Measurements from ENCODE around the gene NIPA2. TPM values are rescaled to one million over a fixed set of nuclear protein-coding genes. Genes with fewer than 3 reads are reported as not detected.

The NIPA2 gene
- total and polyA plus RNA-seq, 2 donors (not counting 1 experiment from before 2014, with no cell fraction given), result 47.7 to 64.7 TPM

GRCh38 chr15:22868928-22869327 lies 30.5 kb downstream of the NIPA2 start:
- Histone ChIP-seq H3K79me2 (ENCODE audit: control insufficient read depth, insufficient read depth, low read length) (no peaks in the 10 kb centered on the region), H3K4me2 (ENCODE audit: extremely low read depth, insufficient read depth, low read length) (no peak overlapping the region), H3K9ac (ENCODE audit: insufficient read depth, low read length) (no peak overlapping the region), H4K20me1 (ENCODE audit: control insufficient read depth, extremely low read depth, insufficient read depth, low read length) (no peaks in the 10 kb centered on the region), H3K27ac (ENCODE audit: insufficient read depth, low read length) (no peak overlapping the region), H3K9me3 (ENCODE audit: control insufficient read depth, insufficient read depth, low read depth, low read length) (no peaks in the 10 kb centered on the region), H2AFZ (ENCODE audit: low read length) (no peak overlapping the region), H3K4me1 (ENCODE audit: control insufficient read depth, extremely low read depth, insufficient read depth, low read length) (no peaks in the 10 kb centered on the region), H3K36me3 (ENCODE audit: control insufficient read depth, insufficient read depth, low read length) (peaks cover 16% of the 10 kb centered on the region), H3K27me3 (ENCODE audit: control insufficient read depth, insufficient read depth, low read length) (no peaks in the 10 kb centered on the region), H3K4me3 (replicated peaks in 1 of 4; ENCODE audit: control extremely low read depth in 1 of 4, insufficient read depth in 1 of 4, low read depth in 3 of 4, low read length in 4 of 4) (no peak overlapping the region)
- DNase-seq (ENCODE audit: low read depth in 2 of 2), result no peak
- TF ChIP-seq, protein P1, sequence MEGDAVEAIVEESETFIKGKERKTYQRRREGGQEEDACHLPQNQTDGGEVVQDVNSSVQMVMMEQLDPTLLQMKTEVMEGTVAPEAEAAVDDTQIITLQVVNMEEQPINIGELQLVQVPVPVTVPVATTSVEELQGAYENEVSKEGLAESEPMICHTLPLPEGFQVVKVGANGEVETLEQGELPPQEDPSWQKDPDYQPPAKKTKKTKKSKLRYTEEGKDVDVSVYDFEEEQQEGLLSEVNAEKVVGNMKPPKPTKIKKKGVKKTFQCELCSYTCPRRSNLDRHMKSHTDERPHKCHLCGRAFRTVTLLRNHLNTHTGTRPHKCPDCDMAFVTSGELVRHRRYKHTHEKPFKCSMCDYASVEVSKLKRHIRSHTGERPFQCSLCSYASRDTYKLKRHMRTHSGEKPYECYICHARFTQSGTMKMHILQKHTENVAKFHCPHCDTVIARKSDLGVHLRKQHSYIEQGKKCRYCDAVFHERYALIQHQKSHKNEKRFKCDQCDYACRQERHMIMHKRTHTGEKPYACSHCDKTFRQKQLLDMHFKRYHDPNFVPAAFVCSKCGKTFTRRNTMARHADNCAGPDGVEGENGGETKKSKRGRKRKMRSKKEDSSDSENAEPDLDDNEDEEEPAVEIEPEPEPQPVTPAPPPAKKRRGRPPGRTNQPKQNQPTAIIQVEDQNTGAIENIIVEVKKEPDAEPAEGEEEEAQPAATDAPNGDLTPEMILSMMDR (conservative IDR thresholded peaks at IDR 0.05 in 1 of 2, IDR thresholded peaks at IDR 0.05 in 1 of 2; ENCODE audit: low read depth in 1 of 2, low read length in 2 of 2), result no peak
- TF ChIP-seq EZH2 (IDR thresholded peaks at IDR 0.05; ENCODE audit: low read length, missing control alignments), result no peak

GRCh38 chr15:22869856-22870255 lies 31.4 kb downstream of the NIPA2 start:
- H2AFZ ChIP-seq (ENCODE audit: low read length), result no peak overlapping the region
- H4K20me1 ChIP-seq (ENCODE audit: control insufficient read depth, extremely low read depth, insufficient read depth, low read length), result no peaks in the 10 kb centered on the region
- no peak overlapping the region for H3K4me2 ChIP-seq (ENCODE audit: extremely low read depth, insufficient read depth, low read length)
- H3K4me3 ChIP-seq (replicated peaks in 1 of 4; ENCODE audit: control extremely low read depth in 1 of 4, insufficient read depth in 1 of 4, low read depth in 3 of 4, low read length in 4 of 4), result no peak overlapping the region
- no peak for DNase-seq (ENCODE audit: low read depth in 2 of 2)
- TF ChIP-seq EZH2 (IDR thresholded peaks at IDR 0.05; ENCODE audit: low read length, missing control alignments), result no peak
- TF ChIP-seq, protein P1 (conservative IDR thresholded peaks at IDR 0.05 in 1 of 2, IDR thresholded peaks at IDR 0.05 in 1 of 2; ENCODE audit: low read depth in 1 of 2, low read length in 2 of 2), result no peak
- no peak overlapping the region for H3K27ac ChIP-seq (ENCODE audit: insufficient read depth, low read length)
- no peaks in the 10 kb centered on the region for H3K27me3 ChIP-seq (ENCODE audit: control insufficient read depth, insufficient read depth, low read length)
- no peaks in the 10 kb centered on the region for H3K79me2 ChIP-seq (ENCODE audit: control insufficient read depth, insufficient read depth, low read length)
- no peak overlapping the region for H3K9ac ChIP-seq (ENCODE audit: insufficient read depth, low read length)
- no peaks in the 10 kb centered on the region for H3K9me3 ChIP-seq (ENCODE audit: control insufficient read depth, insufficient read depth, low read depth, low read length)
- H3K4me1 ChIP-seq (ENCODE audit: control insufficient read depth, extremely low read depth, insufficient read depth, low read length), result no peaks in the 10 kb centered on the region
- H3K36me3 ChIP-seq (ENCODE audit: control insufficient read depth, insufficient read depth, low read length), result peaks cover 16% of the 10 kb centered on the region

DNA sequence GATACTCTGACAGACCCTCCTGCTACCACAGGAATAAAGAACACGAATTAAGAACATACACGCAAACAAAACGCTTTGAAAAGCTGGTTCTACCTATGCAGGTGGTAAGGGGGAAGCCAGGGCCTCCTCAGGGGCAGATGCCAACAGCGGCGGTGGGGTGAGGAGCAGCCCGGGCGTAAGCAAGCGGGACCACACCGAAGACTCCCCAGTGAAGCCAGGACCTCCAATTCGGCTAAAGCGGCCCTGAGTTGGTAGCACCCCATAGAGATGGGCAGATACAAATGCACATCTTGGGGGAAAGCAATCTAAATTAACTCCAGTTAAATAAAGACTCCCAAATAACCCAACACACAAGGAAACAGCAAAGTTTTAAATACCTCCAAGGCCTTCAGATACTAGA lies 32.4 kb downstream of the NIPA2 start:
- no peaks in the 10 kb centered on the region for H4K20me1 ChIP-seq (ENCODE audit: control insufficient read depth, extremely low read depth, insufficient read depth, low read length)
- no peak overlapping the region for H2AFZ ChIP-seq (ENCODE audit: low read length)
- no peak overlapping the region for H3K9ac ChIP-seq (ENCODE audit: insufficient read depth, low read length)
- H3K9me3 ChIP-seq (ENCODE audit: control insufficient read depth, insufficient read depth, low read depth, low read length), result no peaks in the 10 kb centered on the region
- peaks cover 16% of the 10 kb centered on the region for H3K36me3 ChIP-seq (ENCODE audit: control insufficient read depth, insufficient read depth, low read length)
- TF ChIP-seq EZH2 (IDR thresholded peaks at IDR 0.05; ENCODE audit: low read length, missing control alignments), result no peak
- TF ChIP-seq, protein P1 (conservative IDR thresholded peaks at IDR 0.05 in 1 of 2, IDR thresholded peaks at IDR 0.05 in 1 of 2; ENCODE audit: low read depth in 1 of 2, low read length in 2 of 2), result no peak
- no peaks in the 10 kb centered on the region for H3K79me2 ChIP-seq (ENCODE audit: control insufficient read depth, insufficient read depth, low read length)
- H3K4me2 ChIP-seq (ENCODE audit: extremely low read depth, insufficient read depth, low read length), result no peak overlapping the region
- no peaks in the 10 kb centered on the region for H3K27me3 ChIP-seq (ENCODE audit: control insufficient read depth, insufficient read depth, low read length)
- H3K4me3 ChIP-seq (replicated peaks in 1 of 4; ENCODE audit: control extremely low read depth in 1 of 4, insufficient read depth in 1 of 4, low read depth in 3 of 4, low read length in 4 of 4), result no peak overlapping the region
- no peaks in the 10 kb centered on the region for H3K4me1 ChIP-seq (ENCODE audit: control insufficient read depth, extremely low read depth, insufficient read depth, low read length)
- DNase-seq (ENCODE audit: low read depth in 2 of 2), result no peak
- no peak overlapping the region for H3K27ac ChIP-seq (ENCODE audit: insufficient read depth, low read length)
